A549 (cell line): ENCODE results near the gene ATG5.

Experiments used
- CBX8 ChIP-seq: fragments of 200-600 bp; sonication (generic); IDR thresholded peaks from 2 replicates; pipeline ENCODE4 v1.6.1; 2016
- CHD2 ChIP-seq: fragments of 150-350 bp; IDR thresholded peaks from 2 replicates; pipeline ENCODE4 v1.6.1; 2014; ENCODE audit warnings: low read length; ENCODE audit not compliant: partially characterized antibody
- CTCF ChIP-seq: fragments of >200 bp; sonication (Bioruptor Twin); formaldehyde crosslinking; IDR thresholded peaks from 3 replicates; pipeline ENCODE4 v1.5.1; 2016
- EP300 ChIP-seq, 2 experiments: fragments of >200 bp; sonication (Bioruptor Twin); formaldehyde crosslinking; IDR thresholded peaks; 2 replicates in 1 of 2; 3 replicates in 1 of 2; pipeline ENCODE4 v1.6.1; 2016 to 2017
- FOSL2 ChIP-seq, 2 experiments: fragments of 450-650 bp in 1 of 2; fragments of >200 bp in 1 of 2; sonication (Bioruptor Twin) in 1 of 2; formaldehyde crosslinking; IDR thresholded peaks; 2 replicates each; pipeline versions ENCODE4 v1.5.0 to v1.6.1; 2016 to 2020; ENCODE audit warnings: mild to moderate bottlenecking in 1 of 2, moderate library complexity in 1 of 2
- JUNB ChIP-seq: fragments of >200 bp; sonication (Bioruptor Twin); formaldehyde crosslinking; IDR thresholded peaks from 2 replicates; pipeline ENCODE4 v1.6.1; 2016
- POLR2A ChIP-seq: IDR thresholded peaks from 2 replicates; pipeline ENCODE4 v1.6.1; 2012; ENCODE audit warnings: mild to moderate bottlenecking, low read length
- RFX5 ChIP-seq: fragments of 450-650 bp; IDR thresholded peaks from 2 replicates; pipeline ENCODE4 v1.7.1; 2014; ENCODE audit warnings: antibody characterized with exemption, mild to moderate bottlenecking, moderate library complexity
- TP53 ChIP-seq: fragments of 250-450 bp; sonication (Bioruptor Pico); IDR thresholded peaks from 2 replicates; pipeline ENCODE4 v1.5.0; 2021; ENCODE audit warnings: mild to moderate bottlenecking, moderate library complexity

GRCh38 chr6:106169517-106169916 is 156.0 kb downstream of the ATG5 start:
- no peak for TF ChIP-seq CTCF
- TF ChIP-seq FOSL2 (IDR thresholded peaks at IDR 0.05), result no peak
- TF ChIP-seq FOSL2 (CRISPR knock-in tag; IDR thresholded peaks at IDR 0.05), result no peak
- TF ChIP-seq EP300 (IDR thresholded peaks at IDR 0.05), result no peak
- TF ChIP-seq CBX8, result no peak
- TF ChIP-seq TP53 (CRISPR knock-in tag), result no peak
- no peak for TF ChIP-seq POLR2A
- TF ChIP-seq RFX5, result no peak
- no peak for TF ChIP-seq JUNB
- no peak for TF ChIP-seq CHD2
